Naive B cell (primary cell): Measurements from ENCODE around the gene PAX7. TPM values are rescaled to one million over a fixed set of nuclear protein-coding genes. Genes with fewer than 3 reads are reported as not detected.
A peak's percentile ranks its signal among the peaks of the same experiment; 100 is the strongest.

Experiments
- ATAC-seq, 2 donors: fragments of 150-1000 bp; cut with Tn5 transposase; 2 replicates each; pipeline ENCODE4 v1.10.0; 2021; ENCODE audit warnings: low read depth in 2 of 2, mild to moderate bottlenecking in 2 of 2, moderate library complexity in 2 of 2
- DNase-seq: peaks from one replicate; pipeline ENCODE4 v3.0.0; 2022
- H3K27ac Mint-ChIP-seq, 6 donors: one replicate each; pipeline ENCODE4 v1.8.0; 2020 to 2022; ENCODE audit warnings: mild to moderate bottlenecking in 6 of 6, mixed read lengths in 6 of 6, moderate library complexity in 5 of 6, inconsistent platforms in 2 of 6
- H3K27me3 Mint-ChIP-seq, 3 donors: one replicate each; pipeline ENCODE4 v1.8.0; 2021 to 2022; ENCODE audit warnings: mixed read lengths in 3 of 3, mild to moderate bottlenecking in 1 of 3
- H3K36me3 Mint-ChIP-seq, 2 donors: one replicate each; pipeline ENCODE4 v1.8.0; 2020 to 2022; ENCODE audit warnings: mixed read lengths in 2 of 2, inconsistent platforms in 1 of 2, mild to moderate bottlenecking in 1 of 2
- H3K4me1 Mint-ChIP-seq, 3 donors: one replicate each; pipeline ENCODE4 v1.8.0; 2020 to 2022; ENCODE audit warnings: mixed read lengths in 3 of 3, inconsistent platforms in 1 of 3, mild to moderate bottlenecking in 1 of 3, moderate library complexity in 1 of 3
- H3K4me3 Mint-ChIP-seq, 8 donors: one replicate each; pipeline ENCODE4 v1.8.0; 2020 to 2022; ENCODE audit warnings: mild to moderate bottlenecking in 8 of 8, mixed read lengths in 8 of 8, moderate library complexity in 8 of 8, inconsistent platforms in 2 of 8
- H3K9me3 Mint-ChIP-seq, 7 donors: one replicate each; pipeline ENCODE4 v1.8.0; 2020 to 2022; ENCODE audit warnings: mixed read lengths in 7 of 7, mild to moderate bottlenecking in 5 of 7, inconsistent platforms in 2 of 7, moderate library complexity in 1 of 7
- polyA plus RNA-seq, 6 donors: library from polyadenylated mRNA; unstranded; fragments of 300-500 nt; fragmentation: Illumina TruSeq; gene quantifications; one replicate each; pipeline ENCODE4 v1.2.3, GENCODE V29; 2021; ENCODE audit warnings: low read depth in 6 of 6

The PAX7 gene
- polyA plus RNA-seq, 6 donors from 2014 or later, result not detected

DNA sequence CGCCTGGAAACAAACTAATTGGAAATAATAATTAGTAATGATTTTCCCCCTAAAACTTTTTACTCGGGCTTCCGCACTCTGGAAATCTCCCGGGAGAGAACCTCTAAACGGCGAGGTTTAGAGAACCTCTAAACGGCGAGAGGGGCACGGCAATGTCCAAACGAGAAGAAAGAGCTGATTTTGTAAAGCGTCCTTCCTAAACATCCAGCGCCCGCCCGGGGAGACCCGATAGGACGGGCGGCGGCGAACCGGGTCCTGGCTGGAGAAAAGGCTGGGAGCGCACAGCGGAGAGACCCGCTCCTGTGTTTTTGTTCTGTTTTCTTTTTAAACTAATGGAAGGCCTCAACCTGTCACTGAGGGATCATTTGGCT, 1.6 kb downstream of the PAX7 start:
- DNase-seq, result no peak
- H3K36me3 Mint-ChIP-seq, result peaks cover 5 to 16% of the 10 kb centered on the region in 2 donors
- peaks cover 0 to 2% (median 0%) of the 10 kb centered on the region in 7 donors for H3K9me3 Mint-ChIP-seq
- no peak for ATAC-seq
- peak overlapping the region in 2 of 8 donors; percentile 30 to 36 for H3K4me3 Mint-ChIP-seq
- H3K27ac Mint-ChIP-seq, result peak overlapping the region in 3 of 6 donors; percentile 16 to 41 (median 33)
- H3K27me3 Mint-ChIP-seq, result peaks cover 51 to 96% (median 94%) of the 10 kb centered on the region in 3 donors
- H3K4me1 Mint-ChIP-seq, result peaks cover 7 to 11% (median 11%) of the 10 kb centered on the region in 3 donors

DNA sequence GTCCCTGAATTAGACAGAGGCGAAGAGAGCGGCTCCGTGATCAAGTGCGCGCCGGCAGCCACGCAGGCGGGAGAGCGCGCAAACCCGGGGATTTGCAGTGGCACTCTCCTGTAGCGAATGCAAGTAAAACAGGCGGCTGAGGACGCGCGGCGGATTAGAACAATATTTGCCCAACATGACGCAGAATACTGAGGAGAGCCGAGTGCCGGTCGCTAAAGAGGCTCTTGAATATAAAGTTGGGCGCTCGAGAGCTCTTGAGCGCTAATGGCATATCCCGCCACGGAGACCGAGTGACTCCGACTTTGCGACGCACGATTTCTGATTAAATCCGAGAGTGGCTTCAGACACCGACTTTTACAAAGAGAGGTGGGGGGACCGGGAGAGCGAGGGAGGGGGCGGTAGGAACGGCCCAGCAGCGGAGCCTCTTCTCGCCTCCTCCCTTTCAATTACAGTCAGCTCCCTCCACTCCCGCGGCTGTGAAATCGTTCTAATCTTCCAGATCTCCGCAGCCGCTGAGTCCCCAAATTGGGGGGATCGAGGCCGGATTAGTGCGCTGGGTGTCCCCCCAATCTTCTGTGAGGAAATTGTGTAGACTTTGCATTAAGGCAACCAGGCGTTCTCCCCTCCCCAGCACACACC, 2.3 kb downstream of the PAX7 start:
- Mint-ChIP-seq H3K27me3 (peaks cover 50 to 96% (median 94%) of the 10 kb centered on the region in 3 donors), H3K4me3 (no peak overlapping the region), H3K36me3 (peaks cover 5 to 12% of the 10 kb centered on the region in 2 donors), H3K27ac (peak overlapping the region in 2 of 6 donors; percentile 59 to 94), H3K4me1 (peaks cover 7 to 11% (median 11%) of the 10 kb centered on the region in 3 donors), H3K9me3 (peaks cover 0 to 1% (median 0%) of the 10 kb centered on the region in 7 donors)
- DNase-seq, result no peak
- ATAC-seq, result no peak

DNA sequence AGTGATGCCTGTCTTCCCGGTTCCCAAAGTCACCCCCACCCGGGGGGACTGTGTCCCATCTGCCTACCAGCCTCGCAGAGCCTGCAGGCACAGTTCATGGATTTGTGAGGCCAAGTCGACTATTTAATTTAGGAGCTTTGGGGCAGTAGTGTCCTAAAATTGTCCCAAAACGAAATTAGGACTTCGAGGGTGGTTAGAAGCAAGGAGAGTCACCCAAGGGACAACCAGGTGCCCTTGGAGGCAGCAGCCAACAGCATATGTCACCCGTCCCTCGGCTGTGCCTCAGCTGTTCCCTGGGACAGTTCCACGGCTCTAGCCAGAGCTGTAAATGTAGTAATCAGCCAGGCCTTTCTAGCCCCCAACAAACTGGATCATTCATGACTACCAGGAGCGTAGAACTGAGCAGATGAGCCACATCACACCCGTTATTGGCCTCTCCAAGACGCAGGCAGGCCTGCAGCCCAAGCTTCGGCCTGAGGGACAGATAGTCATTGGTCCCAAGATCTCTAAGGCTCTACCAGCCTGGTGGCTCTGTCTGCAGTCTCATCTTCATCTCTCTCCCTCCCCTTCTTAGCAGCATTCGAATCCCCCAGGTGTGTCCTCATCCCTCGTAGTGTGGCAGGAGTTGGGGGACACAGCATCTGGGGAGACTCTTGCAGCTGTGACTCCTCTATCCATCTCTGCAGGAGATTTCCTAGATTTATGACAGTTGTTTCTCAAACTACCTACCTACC, 2.9 kb downstream of the PAX7 start:
- Mint-ChIP-seq H3K27ac (peak overlapping the region in 2 of 6 donors; percentile 59 to 94), H3K27me3 (peaks cover 51 to 97% (median 94%) of the 10 kb centered on the region in 3 donors), H3K4me3 (no peak overlapping the region), H3K9me3 (peaks cover 0 to 5% (median 0%) of the 10 kb centered on the region in 7 donors), H3K4me1 (peaks cover 7 to 11% (median 11%) of the 10 kb centered on the region in 3 donors), H3K36me3 (peaks cover 5 to 8% of the 10 kb centered on the region in 2 donors)
- ATAC-seq (no peak), DNase-seq (no peak)

DNA sequence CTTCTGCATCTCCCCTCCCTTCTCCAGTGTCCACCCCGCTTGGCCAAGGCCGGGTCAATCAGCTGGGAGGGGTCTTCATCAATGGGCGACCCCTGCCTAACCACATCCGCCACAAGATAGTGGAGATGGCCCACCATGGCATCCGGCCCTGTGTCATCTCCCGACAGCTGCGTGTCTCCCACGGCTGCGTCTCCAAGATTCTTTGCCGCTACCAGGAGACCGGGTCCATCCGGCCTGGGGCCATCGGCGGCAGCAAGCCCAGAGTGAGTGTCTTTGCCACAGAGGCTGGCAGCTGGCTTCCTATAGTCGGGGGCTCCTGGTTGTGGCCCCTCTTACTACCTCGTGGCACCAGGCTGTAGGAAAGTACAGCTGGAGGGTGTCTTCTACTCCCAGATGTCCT, 3.6 kb downstream of the PAX7 start:
- Mint-ChIP-seq H3K4me1 (peaks cover 6 to 11% (median 11%) of the 10 kb centered on the region in 3 donors), H3K36me3 (peaks cover 5 to 8% of the 10 kb centered on the region in 2 donors), H3K9me3 (peaks cover 0 to 5% (median 0%) of the 10 kb centered on the region in 7 donors), H3K4me3 (peak overlapping the region in 1 of 8 donors; percentile 42), H3K27me3 (peaks cover 51 to 97% (median 94%) of the 10 kb centered on the region in 3 donors), H3K27ac (no peak overlapping the region)
- DNase-seq (no peak), ATAC-seq (no peak)

DNA sequence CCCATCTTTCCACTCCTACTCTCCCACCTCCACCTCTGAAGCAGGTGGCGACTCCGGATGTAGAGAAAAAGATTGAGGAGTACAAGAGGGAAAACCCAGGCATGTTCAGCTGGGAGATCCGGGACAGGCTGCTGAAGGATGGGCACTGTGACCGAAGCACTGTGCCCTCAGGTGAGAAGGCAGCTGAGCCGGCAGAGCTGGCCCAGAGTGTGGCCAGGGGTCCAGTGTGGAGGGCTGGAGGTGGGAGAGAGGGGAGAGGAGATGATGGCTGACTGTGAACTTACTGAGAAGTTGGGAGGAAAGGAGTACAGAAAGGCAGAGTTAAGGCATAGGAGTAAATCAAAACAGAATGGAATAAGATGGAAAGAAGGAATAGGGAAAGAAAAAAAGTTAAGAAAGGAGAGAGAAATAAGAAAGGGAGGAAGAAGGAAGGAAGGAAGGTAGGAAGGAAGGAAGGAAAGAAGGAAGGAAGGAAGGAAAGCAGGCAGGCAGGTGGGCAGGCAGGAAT, 4.5 kb downstream of the PAX7 start:
- Mint-ChIP-seq H3K27me3 (peaks cover 58 to 98% (median 94%) of the 10 kb centered on the region in 3 donors), H3K9me3 (peaks cover 0 to 5% (median 0%) of the 10 kb centered on the region in 7 donors), H3K4me3 (no peak overlapping the region), H3K27ac (no peak overlapping the region), H3K4me1 (peaks cover 11 to 14% (median 11%) of the 10 kb centered on the region in 3 donors), H3K36me3 (peaks cover 5 to 8% of the 10 kb centered on the region in 2 donors)
- DNase-seq (no peak), ATAC-seq (no peak)

DNA sequence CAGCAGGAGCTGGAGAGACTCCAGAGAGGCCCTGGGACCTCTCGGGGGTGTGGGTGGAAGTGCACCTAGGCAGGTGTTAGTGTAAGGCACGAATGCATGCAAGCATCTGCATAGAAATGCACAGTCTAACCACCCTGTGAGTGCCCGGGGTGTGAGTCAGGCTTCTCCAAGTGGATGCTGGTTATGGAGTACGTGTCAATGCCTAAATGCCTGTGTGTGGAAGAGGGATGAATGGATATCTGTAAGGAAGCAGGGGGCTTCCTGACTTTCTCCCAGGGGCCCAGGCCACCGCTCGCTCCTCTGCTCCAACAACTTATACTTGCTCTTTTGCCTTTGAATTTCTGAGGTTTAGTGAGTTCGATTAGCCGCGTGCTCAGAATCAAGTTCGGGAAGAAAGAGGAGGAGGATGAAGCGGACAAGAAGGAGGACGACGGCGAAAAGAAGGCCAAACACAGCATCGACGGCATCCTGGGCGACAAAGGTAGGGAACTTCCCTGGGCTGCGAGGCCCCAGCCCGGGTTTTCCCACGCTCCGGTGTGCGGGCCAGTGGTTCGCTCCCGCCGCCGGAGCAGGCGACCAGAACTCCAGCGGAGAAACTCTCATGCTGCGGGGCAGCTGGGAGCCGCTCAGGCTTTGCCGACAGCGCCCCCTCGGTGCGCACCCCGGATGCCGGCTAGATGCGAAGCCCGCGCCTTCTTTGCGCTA, 5.4 kb downstream of the PAX7 start:
- Mint-ChIP-seq H3K4me3 (no peak overlapping the region), H3K27ac (no peak overlapping the region), H3K9me3 (peaks cover 0 to 5% (median 0%) of the 10 kb centered on the region in 7 donors), H3K27me3 (peaks cover 57 to 98% (median 94%) of the 10 kb centered on the region in 3 donors), H3K4me1 (peaks cover 5 to 12% (median 10%) of the 10 kb centered on the region in 3 donors), H3K36me3 (peaks cover 5 to 8% of the 10 kb centered on the region in 2 donors)
- no peak for DNase-seq
- ATAC-seq, result no peak

DNA sequence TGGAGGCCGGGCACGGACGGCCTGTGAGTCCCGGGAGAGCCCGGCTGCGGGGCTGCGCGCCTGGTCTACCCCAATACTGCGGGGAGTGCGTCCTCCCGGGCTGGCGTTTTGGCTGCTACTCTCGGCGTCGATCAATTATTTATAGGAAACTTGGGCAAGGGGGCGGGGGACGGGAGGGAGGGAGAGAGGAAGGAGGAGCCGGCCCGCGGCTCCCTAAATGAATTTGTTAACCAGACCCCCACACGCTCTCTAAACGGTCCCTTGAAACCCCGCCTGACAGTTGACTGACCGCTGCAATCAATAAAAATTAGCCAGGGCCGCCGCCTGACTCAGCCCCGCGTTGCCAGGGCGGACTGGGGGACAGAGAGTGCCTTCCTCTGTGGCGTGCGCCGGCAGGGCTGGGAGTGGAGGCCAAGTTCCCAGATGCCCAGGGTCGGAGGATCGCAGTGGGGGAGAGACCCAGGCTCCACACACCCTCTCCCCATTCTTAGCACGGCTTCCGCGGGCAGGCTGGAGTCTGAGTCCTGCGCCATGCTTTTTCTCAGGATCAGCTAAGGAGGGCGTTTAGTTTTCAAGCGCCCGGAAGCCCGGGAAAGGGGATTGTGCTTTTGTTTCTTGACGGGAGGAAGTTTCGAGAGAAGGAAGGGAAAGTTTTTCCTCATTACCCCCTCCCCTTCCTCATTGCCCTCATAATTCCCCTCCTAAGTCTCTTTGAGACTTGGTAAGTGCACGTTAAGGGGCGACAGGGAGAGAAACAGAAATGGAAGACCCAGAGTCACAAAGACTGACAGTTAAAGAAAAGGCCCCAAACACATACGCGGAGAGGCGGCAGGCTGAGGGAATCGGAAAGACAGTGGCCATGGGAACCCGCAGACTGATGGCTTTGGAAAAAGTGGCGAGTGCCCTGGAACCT, 6.2 kb downstream of the PAX7 start:
- no peak for DNase-seq
- H3K9me3 Mint-ChIP-seq, result peaks cover 0 to 5% (median 0%) of the 10 kb centered on the region in 7 donors
- no peak overlapping the region for H3K4me3 Mint-ChIP-seq
- H3K4me1 Mint-ChIP-seq, result peaks cover 5 to 12% (median 10%) of the 10 kb centered on the region in 3 donors
- H3K27me3 Mint-ChIP-seq, result peaks cover 62 to 99% (median 98%) of the 10 kb centered on the region in 3 donors
- ATAC-seq, result no peak
- H3K27ac Mint-ChIP-seq, result no peak overlapping the region
- peaks cover 5 to 8% of the 10 kb centered on the region in 2 donors for H3K36me3 Mint-ChIP-seq

DNA sequence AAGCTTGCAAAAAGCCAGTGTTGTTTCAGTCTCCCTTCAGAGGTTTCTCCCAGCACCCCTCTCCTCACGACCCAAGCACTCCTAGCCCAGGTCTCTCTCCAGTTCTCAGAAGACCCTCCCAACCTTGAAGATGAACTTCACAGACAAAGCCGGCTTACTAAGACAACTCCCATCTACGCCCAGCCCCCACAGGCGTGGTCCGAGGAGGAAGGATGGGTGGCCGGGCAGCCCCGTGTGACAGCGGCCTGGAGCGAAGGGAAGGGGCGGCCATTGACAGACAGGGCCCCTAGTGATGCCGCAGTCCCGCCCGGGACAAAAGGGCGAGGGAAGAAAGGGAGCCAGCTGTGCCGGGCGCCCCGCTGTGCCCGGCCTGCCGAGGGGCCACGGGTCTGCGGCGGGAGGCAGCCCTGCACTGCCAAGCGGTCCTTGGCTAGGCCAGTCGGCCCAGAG, 6.9 kb downstream of the PAX7 start:
- ATAC-seq (no peak), DNase-seq (no peak)
- Mint-ChIP-seq H3K36me3 (peaks cover 5 to 14% of the 10 kb centered on the region in 2 donors), H3K27me3 (peaks cover 63 to 98% (median 97%) of the 10 kb centered on the region in 3 donors), H3K4me1 (peaks cover 5 to 12% (median 10%) of the 10 kb centered on the region in 3 donors), H3K9me3 (peaks cover 0 to 5% (median 0%) of the 10 kb centered on the region in 7 donors), H3K27ac (no peak overlapping the region), H3K4me3 (no peak overlapping the region)

DNA sequence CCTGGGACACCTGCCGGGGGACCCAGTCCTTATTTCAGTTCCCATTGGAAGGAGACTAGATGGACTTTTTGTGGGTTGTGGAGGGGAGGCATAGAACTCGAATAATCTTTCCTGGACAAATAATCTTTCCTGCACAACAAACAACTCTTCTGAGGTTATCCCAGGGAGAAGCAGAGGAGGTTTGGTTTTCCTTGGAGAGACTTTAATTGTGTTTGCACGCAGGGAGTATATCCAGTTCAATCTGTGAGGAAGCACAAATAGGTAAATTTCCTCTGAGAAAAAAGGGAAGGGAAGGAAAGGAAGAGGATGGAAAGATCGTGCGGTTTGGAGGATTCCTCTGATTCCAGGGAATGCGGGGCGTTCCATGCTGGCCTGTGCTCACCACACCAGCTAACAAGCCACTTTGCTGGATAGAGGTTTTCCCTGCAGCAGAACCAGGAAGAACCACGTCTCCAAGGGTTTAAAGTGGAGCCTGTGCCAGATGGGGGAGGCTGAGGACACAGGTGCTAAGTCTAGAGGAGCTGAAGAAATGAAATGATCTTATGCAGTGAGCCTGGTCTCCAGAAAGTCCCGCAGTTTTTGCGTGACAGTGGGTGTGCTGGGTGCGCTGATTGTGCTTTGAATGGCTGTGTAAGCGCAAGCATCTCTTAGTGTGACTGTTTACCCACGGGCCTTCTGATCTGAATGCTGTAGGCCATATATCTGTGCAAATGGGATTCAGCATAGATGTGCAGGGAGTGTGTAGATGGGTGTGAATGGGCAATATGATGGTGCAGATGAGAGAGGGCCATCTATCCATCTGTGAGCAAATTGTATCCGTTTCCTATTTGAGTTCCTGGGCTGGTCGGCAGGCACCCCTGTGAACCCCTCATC, 7.6 kb downstream of the PAX7 start:
- Mint-ChIP-seq H3K4me1 (peaks cover 5 to 13% (median 10%) of the 10 kb centered on the region in 3 donors), H3K4me3 (peak overlapping the region in 2 of 8 donors; percentile 3 to 25), H3K27ac (peak overlapping the region in 1 of 6 donors; percentile 55), H3K36me3 (peaks cover 5 to 17% of the 10 kb centered on the region in 2 donors), H3K27me3 (peaks cover 63 to 98% (median 97%) of the 10 kb centered on the region in 3 donors), H3K9me3 (peaks cover 0 to 5% (median 0%) of the 10 kb centered on the region in 7 donors)
- no peak for DNase-seq
- ATAC-seq, result no peak

DNA sequence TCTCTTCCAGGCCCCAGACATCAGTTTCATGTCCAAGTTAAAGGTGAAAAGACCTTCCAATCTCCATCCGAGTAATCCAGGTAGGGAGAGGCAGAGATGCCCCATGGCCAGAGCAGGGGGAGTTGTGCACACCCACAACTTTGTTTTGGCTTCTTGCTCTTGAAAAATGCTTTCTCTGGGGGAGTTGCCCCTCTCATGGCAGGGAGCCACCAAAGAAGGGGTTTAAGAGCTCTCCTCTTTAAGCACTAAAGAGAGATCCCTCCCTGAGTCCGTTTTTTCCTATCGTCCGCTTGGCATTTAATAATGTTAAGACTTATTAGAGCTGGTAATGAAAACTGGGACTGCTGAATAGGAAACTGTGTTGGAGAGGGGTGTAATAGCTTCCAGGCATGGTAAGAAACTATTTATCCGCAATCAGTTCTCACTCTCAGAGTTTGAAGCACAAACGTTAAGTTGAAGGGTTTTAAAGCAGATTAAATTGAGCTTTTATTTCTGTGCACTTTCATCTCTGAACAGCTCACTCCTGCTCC, 8.3 kb downstream of the PAX7 start:
- no peak overlapping the region for H3K4me3 Mint-ChIP-seq
- no peak overlapping the region for H3K27ac Mint-ChIP-seq
- peaks cover 59 to 96% (median 95%) of the 10 kb centered on the region in 3 donors for H3K27me3 Mint-ChIP-seq
- H3K4me1 Mint-ChIP-seq, result peaks cover 5 to 16% (median 10%) of the 10 kb centered on the region in 3 donors
- H3K9me3 Mint-ChIP-seq, result peaks cover 0 to 5% (median 0%) of the 10 kb centered on the region in 7 donors
- no peak for DNase-seq
- no peak for ATAC-seq
- H3K36me3 Mint-ChIP-seq, result peaks cover 5 to 20% of the 10 kb centered on the region in 2 donors

DNA sequence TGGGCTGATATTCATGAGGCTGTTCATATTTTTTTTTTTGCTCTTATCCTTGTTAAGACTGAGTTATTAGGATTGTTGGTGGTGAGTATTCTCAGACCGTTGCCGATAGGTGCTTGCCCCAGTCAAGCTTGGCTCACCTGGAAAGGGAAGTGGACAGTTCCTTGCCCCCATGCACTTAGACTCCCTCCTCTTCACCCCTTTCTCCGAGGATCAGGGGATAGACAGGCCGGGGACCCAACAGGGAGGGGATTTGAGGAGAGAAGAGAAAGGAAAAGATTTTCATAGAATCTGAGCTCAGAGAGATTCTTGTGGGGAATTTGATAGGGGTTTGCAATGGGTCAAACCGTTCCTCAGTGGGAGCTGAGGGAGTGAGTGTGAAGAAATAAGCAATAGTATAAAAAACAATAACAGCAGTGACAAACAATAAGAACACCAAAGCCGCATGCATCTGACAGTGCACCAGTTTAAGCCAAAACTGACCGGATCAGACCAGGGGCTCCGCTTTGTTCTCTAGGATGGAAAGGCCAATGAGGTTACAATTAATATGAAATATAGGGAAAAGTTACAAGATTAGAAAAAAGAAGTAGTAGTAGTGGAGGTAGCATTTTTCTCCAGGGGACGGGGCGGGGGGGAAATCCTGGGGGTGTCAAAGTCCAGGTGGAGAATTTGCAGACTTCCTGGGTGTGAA, 8.9 kb downstream of the PAX7 start:
- ATAC-seq, result no peak
- Mint-ChIP-seq H3K4me1 (peaks cover 0 to 17% (median 12%) of the 10 kb centered on the region in 3 donors), H3K36me3 (peaks cover 5 to 20% of the 10 kb centered on the region in 2 donors), H3K27ac (peak overlapping the region in 1 of 6 donors; percentile 77), H3K27me3 (peaks cover 64 to 95% (median 94%) of the 10 kb centered on the region in 3 donors), H3K9me3 (peaks cover 0 to 5% (median 0%) of the 10 kb centered on the region in 7 donors), H3K4me3 (peak overlapping the region in 1 of 8 donors; percentile 49)
- DNase-seq, result no peak
